ENCODE results near the gene TM2D3.
A peak's percentile ranks its signal among the peaks of the same experiment; 100 is the strongest.

TM2D3 gene, protein sequence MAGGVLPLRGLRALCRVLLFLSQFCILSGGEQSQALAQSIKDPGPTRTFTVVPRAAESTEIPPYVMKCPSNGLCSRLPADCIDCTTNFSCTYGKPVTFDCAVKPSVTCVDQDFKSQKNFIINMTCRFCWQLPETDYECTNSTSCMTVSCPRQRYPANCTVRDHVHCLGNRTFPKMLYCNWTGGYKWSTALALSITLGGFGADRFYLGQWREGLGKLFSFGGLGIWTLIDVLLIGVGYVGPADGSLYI

DNA sequence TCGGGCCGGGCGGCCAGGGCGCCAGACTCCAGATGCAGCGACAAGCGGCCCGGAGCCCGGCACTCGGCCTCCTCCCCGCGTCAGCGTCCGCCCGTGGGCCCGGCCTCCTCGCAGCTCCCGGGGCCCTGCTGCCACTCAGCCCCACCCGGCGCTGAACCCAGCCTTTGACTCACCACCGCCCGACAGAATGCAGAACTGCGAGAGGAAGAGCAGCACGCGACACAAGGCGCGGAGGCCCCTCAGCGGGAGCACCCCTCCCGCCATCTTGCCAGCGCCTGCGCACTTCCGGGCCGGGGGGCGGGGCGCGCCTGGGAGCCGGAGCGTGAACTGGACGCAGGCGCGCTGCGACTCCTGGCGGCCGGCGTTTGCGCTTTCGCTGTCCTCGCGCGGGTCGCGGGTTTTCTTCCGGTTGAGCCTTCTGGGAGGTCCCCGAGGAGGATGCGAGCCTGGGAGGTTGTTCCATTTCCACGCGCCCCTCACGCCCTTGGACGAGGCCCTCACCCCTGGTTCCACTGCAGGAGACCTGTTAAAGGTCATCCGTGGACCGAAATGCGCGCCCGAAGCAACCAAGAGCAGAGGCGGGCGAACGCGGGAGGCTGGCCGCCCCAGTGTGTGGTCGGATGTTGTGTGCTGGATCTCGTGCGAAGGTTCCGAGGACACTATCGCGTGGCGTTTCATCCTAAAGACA, at the start of gene TM2D3:
TM2D3 (minus strand) TSS at position 284 of the 688 bp plus-strand sequence; CDS start at position 264, 20 bp downstream.
- peak; percentile 92 for DNase-seq

DNA sequence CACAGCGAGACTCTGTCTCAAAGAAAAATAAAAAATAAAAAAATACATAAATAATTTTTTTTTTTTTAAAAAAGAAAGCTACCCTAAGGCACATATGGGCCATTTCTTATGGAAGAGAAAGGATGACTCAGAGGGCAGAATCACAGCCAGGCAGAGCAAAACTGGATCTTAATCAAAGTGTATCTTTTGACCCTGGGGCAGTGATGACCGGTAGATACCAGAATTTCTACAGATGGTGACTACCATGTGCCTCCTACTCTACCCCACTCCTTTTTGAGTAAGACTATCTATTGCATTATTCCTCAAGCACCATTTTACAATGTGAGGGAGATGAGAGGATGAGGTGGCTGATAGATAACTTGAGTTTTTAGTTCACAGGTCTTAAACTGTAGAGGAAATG, 46.1 kb upstream of the TM2D3 start:
- DNase-seq: peak; percentile 77

DNA sequence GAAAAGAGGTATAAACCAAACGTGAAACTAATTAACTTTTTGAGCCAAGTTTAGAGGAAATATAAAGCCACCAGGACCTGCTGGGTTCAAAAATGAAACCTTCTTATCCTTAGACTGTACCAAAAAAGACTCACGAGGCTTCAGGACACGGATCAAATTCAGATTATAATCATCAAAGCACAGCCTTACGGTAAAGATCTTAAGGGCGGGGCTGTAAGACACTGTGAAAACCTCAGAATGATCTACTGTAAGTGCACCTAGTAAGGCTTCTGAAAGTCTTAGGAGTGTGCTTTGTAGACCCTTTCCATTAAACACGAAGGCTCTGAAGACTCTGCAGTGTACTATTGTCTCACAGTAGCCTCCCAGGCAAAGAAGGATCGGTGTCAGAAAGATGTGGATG, 45.3 kb upstream of the TM2D3 start:
- DNase-seq: no peak

DNA sequence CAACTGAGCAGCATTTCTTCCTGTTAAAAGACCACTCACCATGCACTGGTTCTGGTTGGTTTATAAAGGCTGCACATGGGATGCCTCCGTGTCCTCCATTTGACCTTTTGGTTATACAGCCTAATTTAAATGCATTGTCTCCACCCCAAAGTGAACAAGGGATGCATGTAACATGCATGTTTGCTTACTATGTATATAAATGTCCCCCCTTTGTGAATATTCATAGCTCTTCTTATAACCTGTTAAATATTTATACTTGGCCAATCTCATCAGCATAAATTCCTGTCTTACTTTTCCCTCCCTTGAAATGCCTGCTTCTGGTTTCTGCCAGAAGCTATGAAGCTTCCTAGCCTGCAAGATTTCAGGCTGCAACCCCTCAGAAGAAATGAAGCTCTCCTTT, 44.6 kb upstream of the TM2D3 start:
- no peak for DNase-seq

DNA sequence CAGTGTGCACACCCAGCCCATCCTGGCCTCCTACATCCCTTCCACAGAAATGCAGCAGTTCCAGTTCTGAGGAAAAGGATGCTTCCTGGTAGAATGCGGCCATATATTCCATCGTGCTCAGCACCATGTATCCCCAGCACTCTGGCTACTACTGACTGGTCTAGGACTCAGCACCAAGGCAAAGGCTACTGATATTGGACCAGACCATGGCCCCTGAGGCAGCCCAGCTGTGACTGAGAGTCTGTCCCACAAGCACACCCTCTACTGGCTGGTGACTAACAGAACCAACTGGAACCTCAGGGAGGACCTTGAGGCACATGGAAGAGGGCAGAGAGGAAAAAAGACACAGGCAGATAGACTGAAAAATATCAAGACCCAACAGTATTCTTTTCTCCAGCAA, 42.1 kb upstream of the TM2D3 start:
- no peak for DNase-seq

DNA sequence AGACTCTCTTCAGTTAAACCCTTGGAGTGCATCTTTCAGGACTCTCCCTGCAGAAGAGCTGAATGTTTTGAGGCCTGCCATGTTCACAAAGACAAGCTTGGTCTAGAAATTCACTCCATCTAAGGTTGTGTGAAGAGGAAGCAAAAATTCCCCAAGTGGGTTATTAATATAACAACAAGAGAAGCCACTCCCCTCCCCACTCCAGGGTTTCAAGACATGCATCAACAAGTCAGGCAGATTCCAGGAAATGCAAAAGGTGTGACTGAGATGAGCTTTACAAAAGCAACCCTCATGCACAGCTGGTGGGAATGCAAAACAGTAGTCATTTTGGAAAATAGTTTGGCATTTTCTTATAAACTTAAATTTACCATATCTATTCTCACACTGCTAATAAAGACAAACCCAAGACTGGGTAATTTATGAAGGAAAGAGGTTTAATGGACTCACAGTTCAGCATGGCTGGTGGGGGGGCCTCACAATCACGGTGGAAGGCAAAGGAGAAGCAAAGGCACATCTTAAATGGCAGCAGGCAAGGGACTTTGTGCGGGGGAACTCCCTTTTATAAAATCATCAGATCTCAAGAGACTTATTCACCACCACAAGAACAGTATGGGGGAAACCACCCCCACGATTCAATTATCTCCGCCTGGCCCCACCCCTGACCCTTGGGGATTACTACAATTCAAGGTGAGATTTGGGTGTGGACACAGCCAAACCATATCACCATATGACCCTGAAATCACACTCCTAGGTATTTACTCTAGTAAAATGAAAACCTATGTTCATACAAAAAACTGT, 40.8 kb upstream of the TM2D3 start:
- no peak for DNase-seq

DNA sequence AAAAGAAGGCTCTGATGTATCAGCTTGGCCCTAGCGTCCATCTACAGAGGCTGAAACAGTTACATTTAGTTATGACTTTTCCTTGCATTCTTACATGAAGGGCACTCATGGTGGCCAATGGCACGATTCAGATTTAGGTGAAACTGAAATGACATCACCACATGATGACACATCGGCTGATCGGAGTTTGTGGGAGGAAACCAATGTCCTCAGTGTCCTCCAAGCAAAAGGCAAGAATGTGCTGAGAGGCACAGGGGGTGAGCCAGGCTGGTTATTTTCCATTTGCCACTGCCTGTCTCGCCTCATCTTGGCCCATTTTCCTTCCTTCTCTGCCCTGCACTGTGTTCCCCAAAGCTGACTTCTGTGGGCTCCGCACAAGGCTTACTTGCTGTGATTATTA, 37.7 kb upstream of the TM2D3 start:
- DNase-seq: peak; percentile 68

DNA sequence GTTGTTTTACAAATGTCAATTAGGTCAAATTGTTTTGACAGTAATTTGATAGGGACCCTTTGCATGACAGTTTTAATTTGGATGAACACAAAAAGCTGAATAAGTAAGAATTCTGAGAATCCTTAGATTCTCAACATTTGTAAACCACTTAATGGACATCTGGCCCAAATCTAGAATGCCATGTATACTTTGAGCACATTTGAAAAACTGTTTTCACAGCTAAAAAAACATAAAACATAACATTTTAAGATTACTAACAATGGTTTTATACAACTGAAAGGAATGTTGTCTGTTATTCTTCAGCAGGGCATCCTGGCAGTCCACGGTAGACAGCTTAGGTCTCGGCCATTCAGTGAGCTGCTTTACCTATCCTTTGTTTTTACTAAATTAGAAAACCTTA, 34.5 kb upstream of the TM2D3 start:
- no peak for DNase-seq

DNA sequence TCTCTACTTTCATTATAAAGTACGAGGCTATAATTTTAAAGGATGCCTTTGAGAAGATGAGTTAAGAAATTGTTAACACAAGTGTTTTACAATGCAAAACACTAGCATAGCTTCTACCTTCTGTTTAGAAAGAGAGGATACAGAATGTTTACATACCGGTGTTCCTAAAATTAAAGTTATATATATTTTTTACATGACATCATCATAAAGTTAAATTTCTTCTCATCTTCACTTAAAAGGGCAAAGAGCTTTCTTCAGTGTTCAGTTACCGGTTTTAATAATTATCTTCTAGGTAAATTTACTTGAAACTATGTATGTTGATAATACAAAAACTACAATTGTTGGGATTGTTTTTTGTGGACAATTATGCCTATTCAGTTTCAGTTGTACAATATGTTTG, 32.7 kb upstream of the TM2D3 start:
- no peak for DNase-seq

DNA sequence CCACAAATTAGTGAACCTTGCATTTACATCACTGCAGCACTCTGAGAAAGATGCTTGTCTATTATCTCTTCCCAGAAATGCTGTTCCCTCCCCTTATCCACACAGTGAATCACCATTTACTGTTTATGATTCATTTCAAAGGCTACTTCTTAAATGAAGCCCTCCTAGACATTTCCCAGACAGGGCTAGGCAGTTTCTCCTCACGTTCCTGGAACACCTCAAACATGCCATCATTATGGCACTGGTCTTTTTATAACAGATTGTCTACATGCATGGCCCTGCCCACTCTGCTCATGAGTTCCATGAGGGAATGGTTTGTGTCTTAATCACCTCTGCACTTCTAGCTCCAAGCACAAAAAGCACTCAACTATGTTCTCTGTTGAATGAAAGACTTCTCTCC, 32.2 kb upstream of the TM2D3 start:
- peak; percentile 91 for DNase-seq

DNA sequence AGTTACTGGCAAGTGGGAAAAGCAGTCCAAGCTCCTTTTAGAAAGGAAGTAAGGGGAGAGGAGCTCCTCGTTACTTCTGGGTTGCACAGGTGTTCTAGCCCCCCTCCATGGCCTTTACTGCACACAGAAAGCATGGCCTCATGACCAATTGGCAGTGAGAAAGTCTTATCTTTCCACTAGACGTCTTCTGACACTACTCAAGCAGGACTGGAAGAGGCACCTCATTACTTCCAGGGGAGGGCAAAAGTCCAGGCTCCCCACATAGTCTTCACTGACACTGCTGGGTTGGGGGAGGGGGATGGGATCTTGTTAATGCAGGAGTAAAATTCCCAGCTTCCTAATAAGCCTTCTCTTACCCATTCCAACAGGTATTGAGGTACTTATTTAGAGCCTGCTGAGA, 27.6 kb upstream of the TM2D3 start:
- no peak for DNase-seq

DNA sequence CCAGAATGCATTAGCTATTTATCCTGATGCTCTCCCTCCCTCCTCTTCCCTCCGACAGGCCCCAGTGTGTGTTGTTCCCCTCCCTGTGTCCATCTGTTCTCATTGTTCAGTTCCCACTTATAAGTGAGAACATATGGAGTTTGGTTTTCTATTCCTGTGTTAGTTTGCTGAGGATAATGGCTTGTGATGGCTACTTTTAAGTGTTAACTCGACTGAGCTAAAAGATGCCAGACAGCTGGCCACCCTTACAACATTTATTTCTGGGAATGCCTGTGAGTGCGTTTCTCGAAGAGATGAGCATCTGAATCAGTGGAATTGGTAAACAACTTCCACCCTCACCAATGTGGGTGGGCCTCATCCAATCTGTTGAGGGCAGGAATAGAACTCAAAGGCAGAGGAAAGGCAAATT, 24.7 kb upstream of the TM2D3 start:
- DNase-seq: no peak

DNA sequence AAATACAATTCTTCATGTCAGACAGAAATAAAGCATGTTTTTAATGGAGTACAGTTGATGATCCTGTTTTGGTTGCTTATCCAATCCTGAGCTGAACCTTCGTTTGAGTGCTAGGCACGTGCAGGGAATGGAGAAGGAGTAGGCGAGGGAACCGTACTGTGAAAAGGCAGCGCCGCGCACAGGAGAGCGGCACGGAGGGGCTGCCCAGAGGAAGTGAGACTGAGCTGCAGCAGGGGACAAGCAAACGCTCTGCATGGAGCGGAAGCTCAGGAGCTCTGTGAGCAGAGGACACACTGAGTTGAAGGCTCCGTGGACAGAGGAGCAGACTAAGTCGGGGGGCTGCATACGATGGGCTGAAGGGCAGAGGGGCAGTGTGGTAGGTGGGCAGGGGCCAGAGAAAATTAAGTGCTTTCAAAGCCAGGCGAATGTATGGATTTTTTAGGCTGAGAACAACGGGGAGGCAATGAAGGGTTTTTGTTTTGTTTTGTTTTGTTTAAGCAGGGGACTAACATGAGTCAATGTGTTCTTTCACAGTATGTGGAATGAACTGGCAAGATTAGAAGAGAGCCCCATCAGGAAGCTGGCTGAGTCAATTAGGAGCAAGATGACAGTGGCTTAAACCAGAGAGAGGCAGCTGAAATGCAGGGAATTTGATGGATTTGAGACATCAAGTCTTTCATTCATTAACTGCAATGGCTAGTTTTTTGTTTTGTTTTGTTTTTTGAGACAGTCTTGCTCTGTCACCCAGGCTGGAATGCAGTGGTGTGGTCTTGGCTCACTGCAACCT, 23.8 kb upstream of the TM2D3 start:
- DNase-seq: peak; percentile 75

DNA sequence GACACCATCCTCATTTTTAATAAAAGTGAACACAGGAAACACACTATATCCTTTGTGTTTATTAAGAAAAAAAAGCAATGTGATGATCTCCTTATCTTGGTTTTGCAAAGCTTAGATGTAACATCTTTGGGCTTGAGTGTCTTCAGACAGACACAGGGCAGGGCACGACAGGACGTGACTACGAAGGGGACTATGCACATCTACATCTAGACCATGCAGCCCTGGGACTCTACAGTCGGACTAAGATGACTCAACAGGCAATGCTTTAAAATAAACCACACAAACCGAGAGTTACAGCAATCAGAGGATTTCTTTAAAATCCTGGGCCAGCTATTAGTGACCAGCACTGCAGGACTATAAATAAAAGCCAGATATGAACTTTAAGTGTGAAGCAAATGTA, 22.8 kb upstream of the TM2D3 start:
- peak; percentile 89 for DNase-seq

DNA sequence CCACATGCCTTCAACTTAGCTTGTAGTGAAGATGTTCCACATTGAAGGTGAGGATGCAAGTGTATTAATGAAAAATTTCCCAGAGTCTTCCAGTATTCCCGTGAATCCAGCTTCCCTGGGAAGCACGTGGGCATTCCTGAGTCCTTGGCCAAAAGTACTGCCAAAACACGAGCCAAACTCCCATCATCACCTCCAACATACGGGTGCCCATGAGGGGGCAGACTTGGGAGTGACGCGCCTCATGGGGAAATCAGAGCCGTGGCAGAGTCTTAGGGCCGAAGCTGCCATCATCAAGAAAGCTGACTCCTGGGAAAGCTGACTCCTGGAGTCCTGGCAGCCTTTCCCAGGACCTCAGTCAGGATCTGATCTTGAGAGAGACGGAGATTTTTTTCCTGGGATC, 20.1 kb upstream of the TM2D3 start:
- DNase-seq: no peak

DNA sequence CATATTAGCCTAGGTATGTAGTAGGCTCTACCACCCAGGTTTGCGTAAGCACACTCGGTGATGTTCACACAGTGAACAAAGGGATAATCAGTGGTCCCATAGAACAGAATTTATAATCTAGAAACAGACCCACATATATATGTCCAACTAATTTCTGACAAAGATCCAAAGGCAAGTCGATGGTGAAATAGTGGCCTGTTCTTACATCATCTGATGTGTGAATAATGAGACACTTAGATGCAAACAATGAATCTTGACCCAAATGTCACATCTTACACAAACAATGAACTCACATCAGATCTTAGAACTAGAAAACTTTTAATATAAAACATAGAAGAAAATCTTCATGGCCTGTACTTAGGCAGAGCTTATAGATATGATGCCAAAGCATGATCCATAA, 17.6 kb upstream of the TM2D3 start:
- DNase-seq: no peak

DNA sequence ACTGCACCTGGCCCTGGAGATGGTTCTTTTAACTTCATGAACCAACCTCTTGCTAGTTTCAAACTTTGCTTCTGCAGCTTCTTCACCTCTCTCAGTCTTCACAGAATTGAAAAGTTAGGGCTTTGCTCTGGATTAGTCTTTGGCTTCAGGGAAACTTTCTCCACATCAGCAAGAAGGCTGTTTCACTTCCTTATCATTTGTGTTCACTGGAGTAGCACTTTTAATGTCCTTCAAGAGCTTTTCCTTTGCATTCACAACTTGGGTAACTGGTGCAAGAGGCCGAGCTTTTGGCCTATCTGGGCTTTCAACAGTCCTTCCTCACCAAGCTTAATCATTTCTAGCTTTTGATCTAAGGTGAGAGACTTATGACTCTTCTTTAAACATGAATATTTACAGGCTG, 15.7 kb upstream of the TM2D3 start:
- no peak for DNase-seq

DNA sequence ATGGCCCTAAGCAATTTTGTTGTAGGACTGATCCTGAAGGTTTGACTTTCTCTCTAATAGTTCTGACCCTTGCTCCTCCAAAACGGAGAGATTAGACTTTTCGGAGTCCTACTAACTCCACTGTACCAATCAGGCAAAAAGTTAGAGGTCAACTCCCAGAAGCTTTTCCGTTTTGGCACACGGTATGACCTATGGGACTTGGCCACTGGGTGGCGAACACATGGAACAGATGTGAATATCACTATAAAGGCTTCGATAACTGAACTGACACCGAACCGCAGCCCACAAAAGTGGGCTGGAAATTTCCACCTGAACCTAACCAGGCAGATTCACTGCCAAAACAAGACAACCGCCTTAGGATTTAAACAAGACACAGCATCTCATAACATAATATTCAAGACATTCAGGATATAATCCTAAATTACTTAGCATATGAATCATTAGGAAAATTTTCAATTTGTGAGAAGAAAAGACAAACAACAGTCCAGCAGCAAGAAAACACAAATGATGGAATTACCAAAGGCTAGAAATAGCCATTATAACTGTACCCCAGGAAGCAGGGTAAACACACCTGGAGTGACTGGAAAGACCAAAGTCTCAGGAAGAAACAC, 12.2 kb upstream of the TM2D3 start:
- no peak for DNase-seq

DNA sequence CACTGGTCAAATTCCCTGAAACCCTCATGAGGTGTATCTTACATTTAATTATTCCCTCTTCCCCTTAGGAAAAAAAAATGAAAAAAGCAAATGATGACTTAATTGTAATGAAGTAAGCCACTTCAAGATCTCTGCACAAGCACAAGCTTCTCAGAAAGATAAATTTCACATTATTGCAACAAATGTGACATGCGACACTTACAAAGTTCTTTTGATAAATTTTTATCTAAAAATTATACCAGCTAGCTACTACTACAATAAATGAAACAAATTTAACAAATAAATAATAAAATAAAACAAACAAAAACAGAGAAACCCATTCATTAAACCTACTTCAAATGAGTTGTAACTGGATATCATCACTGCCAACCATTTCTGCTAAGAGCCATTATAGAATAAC, 10.0 kb upstream of the TM2D3 start:
- no peak for DNase-seq

DNA sequence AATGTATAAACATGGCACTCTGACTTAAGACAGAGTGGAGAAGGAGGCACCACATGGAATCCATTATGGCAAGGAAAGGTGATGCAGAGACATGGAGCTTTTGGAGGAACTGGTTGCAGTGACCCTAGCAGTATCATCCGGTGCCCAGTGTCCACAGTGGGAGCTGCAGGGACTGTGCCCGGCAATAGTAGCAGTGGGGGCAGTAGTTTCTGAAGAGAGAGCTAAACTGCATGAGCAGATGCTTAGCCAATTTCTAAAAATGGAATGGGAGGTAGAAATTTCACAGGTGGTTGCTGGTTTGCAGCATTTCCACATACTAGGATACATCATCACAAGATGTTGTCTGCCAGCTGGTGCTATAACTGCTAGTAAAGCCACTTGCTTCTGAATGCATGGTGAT, 7.8 kb upstream of the TM2D3 start:
- no peak for DNase-seq

DNA sequence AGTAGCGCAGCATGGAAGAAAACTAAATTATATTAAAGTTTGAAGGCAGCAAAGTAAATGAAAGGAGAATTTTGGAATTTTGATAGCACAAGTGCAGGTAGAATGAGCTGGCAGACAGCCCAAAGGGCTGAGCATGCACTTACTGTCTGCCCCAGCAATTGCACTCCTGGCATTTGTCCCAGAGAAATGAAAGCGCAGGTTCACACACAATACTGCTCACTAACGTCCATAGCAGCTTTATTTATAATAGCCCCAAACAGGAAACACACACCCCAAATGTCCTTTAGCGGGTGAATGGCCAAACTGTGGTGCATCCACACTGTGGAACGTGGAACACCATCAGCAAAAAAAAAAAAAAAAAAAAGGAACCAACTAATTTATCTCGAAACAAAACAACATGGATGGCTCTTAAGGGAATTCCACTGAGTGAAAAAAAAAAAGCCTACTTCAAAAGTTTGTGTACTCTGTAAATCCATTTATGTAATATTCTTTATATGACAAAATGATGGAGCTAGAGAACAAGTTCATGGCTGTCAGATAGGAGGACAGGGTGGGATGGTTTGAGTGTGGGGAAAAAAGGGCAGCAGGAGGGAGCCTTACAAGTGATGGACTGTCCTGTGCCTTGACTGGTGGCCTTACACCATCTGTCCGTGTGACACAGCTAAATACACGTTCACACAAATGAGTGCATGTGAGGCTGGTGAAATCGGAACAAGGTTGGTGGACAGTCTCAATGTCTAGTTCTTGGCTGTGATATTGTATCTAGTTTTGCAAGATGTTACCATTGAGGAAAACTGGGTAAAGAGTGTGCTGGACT, 6.0 kb upstream of the TM2D3 start:
- no peak for DNase-seq

DNA sequence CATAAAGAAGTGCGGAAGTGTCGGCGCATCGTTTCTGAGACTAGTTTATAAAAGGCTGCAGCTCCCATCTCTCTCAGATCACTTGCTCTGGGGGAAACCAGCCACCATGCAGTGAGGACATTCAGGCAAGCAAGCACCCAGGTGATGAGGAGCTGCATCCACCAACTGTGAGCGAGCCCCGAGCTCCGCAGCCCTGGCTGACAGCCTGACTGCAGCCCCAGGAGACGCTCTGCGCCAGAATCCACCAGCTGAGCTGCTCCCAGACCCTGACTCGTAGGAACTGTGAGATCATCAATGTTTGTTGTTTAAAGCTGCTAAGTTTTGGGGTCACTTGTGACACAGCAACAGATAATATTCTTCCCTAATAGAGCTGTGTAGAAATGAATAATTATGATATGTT, 5.0 kb upstream of the TM2D3 start:
- no peak for DNase-seq
